Stimulated activated CD8-positive, alpha-beta memory T cell treated with anti-CD3 and anti-CD28 coated beads, Interleukin-15, amount 100 ng/mL, for 1 hour (primary cell): ENCODE data around the gene ACOX1.
A peak's percentile ranks its signal among the peaks of the same experiment; 100 is the strongest.
"Not testable (repeated sequence)": the region's sequence is repeated elsewhere in the genome, so short reads cannot be mapped to it uniquely, and the experiment has no call there.

Experiments
- DNase-seq: peaks from one replicate; pipeline ENCODE4 v3.0.0-alpha.2; 2020; ENCODE audit warnings: low read depth

Gene ACOX1

DNA sequence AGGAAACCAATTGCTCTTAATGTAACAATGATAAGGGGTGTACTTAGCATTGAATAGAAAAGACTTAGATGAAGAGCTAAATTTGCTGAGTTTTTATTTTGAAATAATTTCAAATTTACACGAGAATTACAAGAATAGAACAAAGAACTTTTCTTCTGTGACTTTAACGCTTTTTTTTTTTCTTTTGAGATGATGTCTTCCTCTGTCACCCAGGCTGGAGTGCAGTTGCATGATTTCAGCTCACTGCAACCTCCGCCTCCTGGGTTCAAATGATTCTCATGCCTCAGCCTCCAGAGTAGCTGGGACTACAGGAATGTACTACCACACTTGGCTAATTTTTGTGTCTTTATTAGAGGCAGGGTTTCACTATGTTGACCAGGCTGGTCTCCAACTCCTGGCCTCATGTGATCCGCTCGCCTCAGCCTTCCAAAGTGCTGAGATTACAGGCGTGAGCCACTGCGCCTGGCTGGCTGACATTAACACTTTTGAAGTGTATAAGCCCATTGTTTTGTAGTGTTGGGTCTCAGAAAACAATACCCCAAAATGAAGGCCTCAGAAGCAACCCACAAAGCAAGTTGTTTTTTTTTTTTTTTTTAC, 2.2 kb upstream of the ACOX1 start:
- no peak for DNase-seq

DNA sequence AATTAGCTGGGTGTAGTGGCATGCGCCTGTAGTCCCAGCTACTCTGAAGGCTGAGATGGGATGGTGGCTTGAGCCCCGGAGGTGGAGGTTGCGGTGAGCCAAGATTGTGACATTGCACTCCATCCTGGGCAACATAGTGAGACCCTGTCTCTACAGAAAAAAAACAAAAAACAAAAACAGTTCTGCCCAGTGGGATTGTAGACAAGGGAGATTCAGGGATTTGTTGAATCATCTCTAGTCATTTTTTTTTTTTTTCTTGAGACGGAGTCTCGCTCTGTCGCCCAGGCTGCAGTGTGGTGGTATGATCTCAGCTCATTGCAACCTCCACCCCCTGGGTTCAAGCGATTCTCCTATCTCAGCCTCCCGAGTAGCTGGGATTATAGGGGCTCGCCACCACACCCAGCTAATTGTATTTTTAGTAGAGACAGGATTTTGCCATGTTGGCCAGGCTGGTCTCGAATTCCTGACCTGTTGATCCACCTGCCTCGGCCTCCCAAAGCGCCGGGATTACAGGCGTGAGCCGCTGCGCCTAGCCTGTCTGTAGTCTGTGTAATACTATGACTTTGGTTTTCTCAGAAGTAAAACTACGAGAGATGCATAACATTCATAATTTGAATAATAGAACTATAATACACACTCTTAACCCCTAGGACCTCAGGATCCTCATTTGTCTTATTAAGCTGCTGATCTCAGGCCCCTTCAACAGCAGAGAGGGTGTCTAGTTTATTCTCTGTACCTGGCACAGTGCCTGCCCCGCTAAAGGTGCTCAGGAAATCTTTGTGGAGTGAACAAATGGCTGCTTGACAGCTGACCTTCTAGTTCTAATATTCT, 1.4 kb upstream of the ACOX1 start:
- no peak for DNase-seq

GRCh38 chr17:75979705-75980187, 780 bp upstream of the ACOX1 start:
- no peak for DNase-seq

DNA sequence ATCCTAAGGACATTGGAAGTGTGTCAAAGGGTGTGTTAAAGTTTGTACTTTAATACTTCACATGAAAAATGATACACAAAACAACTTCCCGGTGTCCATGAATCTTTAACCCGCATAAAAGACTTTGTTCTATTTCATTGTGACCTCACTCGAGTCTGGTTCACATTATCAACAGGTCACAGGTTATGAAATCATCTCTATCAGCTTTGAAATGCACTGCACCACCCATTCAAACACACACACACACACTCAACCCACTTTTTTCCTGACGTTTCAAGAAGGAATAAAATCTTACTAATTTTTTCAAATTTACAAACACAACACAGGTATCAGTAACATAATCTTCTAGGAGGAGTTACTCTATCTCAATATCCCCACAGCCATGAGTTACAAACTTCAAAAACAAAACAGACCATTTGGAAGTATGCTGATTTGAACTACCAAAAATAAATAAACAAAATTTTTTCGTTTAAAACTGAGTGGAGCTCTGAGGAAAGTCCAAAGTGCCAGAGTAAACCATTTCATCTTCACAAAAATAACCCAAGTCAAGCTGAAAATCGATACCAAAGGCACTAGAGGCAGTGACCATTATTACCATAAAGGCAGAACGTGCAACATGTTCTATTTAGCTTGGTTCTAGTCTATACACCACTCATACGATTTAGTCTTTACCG, 2.7 kb downstream of the ACOX1 start:
- no peak for DNase-seq

DNA sequence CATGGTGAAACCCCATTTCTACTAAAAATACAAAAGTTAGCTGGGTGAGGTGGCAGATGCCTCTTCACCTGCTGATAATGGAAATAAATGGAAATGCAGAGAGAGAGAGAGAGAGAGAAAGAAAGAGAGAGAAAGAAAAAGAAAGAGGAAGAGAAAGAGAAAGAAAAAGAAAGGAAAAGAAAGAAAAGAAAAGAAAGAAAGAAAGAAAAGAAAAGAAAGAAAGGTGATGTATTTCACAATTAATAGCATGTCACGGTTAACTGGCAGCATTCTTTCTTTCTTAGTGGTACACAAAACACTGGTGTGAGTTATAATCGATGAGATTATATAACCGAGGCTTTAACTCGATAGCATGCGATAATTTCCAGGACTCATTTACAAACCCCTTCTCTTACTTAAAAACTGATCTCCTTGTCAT, 3.2 kb downstream of the ACOX1 start:
- no peak for DNase-seq

DNA sequence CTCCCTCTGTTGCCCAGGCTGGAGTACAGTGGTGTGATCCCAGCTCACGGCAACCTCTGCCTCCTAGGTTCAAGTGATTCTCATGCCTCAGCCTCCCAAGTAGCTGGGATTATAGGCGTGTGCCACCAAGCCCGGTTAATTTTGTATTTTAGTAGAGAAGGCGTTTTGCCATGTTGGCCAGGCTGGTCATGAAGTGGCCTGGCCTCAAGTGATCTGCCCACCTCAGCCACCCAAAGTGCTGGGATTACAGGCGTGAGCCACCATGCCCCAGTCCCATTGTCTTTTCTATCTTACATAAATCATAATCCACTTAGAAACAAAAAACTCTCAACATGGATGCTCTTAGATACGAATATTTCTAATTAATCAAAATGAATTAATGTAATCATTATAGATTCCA, 3.8 kb downstream of the ACOX1 start:
- not testable (repeated sequence) for DNase-seq

GRCh38 chr17:75970626-75971025, 8.3 kb downstream of the ACOX1 start:
- DNase-seq, result no peak

DNA sequence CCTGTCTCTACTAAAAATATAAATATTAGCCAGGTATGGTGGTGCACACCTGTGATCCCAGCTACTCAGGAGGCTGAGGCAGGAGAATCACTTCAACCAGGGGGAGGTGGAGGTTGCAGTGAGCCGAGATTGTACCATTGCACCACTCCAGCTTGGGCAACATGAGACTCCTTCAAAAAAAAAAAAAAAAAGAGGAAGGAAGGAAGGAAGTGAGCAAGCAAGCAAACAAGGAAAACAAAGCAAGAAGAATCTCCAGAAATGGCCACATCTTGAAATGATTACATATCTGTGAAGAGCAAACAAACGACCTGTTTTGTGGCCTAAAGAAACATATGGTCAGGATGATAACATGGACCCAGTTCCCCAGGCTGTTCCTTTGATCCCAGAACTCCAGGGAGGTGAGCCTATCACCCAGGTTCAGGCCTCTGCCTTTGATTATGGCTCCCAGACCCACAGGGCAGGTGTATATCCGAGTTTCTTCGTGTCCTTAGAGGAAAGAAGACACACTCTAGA, 8.9 kb downstream of the ACOX1 start:
- DNase-seq, result no peak

DNA sequence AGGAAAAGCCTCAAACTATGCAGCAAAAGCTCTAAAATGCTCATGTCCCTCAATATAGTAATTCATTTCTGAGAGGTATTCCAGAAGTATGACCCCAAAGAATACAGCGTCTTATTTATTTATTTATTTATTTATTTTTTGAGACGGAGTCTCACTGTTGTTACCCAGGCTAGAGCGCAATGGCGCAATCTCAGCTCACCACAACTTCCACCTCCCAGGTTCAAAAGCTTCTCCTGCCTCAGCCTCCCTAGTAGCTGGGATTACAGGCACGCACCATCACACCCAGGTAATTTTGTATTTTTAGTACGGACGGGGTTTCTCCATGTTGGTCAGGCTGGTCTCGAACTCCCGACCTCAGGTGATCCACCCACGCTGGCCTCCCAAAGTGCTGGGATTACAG, 9.9 kb downstream of the ACOX1 start:
- DNase-seq, result not testable (repeated sequence)

DNA sequence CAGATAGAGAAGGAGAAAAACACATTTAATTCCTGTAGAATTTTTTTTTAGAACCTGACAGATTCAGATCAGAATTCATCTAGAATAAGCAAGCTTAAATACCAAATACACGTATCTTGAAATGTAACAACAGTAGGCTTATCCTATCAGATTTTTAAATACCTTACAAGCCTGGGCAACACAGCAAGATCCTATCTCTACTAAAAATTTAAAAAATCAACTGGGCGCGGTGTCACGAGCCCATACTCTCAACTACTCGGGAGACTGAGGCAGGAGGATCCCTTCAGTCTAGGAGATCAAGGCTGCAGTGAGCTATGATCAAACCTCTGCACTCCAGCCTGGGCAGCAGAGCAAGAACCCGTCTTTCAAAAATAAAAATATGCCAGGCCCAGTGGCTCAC, 13.5 kb downstream of the ACOX1 start:
- DNase-seq, result no peak

DNA sequence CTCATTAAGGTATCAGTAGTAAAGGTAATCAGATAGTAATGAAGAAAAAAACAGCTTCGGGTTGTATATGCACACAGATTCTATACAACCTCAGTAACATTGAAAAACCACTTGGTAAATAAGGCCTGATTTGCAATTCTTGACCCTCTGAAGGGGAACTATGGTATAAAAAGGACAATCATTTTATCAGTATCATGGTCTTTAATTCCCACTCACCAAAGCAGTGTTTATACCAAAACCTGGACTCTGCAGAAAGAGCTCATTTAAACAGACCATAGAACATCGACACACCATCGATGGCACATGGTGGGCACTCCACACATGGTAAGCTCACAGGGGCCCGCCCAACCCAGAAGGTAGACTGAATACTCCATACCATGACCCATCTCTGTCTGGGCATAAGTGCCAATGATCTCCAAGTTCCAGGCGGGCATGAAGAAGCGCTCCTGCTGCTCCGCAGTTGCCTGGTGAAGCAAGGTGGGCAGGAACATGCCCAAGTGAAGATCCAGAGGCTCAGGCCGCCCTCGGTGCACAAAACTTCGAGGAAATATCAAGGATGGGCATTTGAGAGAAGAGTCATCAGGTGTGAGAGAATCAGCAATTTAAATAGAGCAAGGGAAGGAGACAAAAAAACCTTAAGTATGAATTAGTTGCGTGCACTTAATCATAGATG, 19.0 kb downstream of the ACOX1 start:
- no peak for DNase-seq

DNA sequence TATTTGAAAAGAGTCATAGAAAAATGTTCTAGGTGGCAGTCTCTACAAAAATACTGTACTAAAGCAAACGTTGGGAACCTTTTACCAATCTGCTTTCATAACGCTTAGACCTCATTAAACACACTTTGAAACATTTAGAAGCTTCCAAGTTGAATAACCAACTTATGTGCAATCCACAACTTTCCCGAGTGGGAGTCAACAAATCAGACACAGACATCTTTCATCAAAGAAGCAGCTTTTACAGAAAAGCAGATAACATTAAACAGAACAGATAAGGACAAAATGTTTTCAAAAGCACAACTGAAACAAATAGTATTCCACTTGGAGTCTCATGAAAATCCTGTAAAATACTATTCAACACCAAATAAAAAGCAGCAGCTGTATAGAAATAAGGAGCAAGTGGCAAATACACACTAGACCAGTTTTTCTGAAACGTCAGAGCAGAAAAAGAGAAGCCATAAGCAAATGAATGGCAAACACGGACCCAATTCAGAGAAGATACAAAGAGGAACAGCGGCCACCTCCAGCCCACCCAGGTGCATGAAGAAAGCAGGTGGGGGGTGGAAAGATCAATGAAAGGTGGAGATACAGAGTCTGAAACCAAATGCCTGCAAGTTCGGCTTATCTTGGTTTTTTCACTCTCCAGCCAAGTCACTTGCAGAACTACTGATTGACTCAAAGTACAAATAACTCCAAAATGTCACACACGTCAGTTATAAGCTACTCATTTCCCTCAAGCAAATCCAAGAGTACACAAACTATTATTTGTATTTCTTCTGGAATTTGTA, 19.7 kb downstream of the ACOX1 start:
- no peak for DNase-seq

- DNase-seq, result no peak
These were observed 28.0 kb downstream of the ACOX1 start for GRCh38 chr17:75950855-75951554.

GRCh38 chr17:75950421-75950820, 28.5 kb downstream of the ACOX1 start:
- DNase-seq, result no peak

DNA sequence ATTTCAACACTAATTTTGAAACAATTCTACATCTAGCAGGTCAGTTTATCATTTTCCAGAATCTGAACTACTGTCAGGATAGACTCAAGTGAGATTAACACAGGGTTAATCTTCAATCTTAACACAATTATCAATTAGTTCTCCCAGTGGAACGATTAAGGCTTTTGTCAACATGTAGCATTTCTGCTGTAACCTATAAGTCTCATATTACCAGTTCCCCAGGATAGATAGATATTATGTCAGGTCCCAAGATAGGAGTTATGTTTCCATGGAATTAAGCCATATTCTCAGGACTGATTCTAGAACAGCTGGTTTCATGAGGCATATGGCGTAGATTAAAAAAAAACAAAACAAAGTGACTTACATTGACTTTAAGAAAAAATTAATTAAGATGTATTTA, 33.8 kb downstream of the ACOX1 start:
- DNase-seq, result no peak

- no peak for DNase-seq
These were observed 35.5 kb downstream of the ACOX1 start for GRCh38 chr17:75943491-75943890.

- DNase-seq, result no peak
These were observed 36.5 kb downstream of the ACOX1 start for GRCh38 chr17:75942473-75942872.

DNA sequence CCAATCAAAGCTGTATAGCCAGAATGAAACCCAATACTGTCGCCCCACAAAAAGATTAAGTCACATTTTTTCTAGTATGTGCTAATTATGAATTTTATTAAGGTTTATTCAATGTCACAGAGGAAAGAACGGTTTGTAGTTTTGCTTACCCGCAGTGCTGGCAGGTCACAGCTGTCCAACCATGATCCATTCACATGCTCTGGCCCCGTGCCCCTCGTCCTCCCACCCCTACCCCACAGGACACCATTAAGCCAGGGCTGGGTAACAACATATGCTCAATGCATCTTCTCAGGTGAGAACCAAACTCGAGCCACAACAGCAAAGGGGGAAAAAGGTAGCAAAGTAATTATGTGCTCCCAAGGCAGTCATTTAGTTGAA, 37.5 kb downstream of the ACOX1 start:
- no peak for DNase-seq

DNA sequence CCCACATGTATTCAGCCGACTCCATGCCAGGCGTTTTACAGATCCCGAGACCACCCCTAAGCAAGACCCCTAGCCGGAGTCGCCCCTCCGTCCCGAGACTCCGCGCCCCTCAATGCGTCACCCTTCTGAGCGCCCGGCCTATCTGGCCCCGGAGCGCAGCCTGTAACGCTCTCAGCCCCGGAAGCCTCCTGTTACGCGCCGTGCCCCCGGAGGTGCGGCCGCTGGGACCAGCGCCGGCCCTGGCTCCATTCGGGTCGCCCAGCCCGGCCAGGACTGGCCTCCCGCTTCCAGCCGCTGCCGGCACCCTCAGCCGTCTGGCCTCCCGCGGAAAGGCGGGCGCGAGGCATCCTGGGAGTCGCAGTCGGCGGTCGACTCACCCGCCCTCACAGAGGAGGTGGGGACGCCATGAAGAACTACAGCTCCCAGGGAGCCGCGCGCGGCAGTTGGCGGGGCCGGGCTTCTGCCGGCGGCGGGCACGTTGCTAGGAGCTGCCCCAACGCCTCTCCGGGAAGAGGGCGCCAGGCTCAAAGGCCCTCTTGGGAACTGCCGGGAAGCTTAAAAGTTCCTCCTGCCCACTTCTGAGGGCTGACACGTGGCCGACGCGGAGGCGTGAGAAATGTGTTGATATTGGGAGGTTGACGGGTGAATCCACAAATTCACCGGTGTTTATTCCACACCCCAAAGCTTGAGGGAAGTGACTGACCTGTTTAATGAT, 38.1 kb downstream of the ACOX1 start, which contains the start of gene FBF1:
TSS of gene FBF1 (minus strand) at position 316 of the 715 bp plus-strand sequence. CDS start 2,893 bp downstream, outside the sequence.
- DNase-seq, result peak; percentile 76

GRCh38 chr17:75937652-75938051, 41.3 kb downstream of the ACOX1 start:
- DNase-seq, result no peak
